Large intestine (tissue), 1 donor: ENCODE data around the gene CIT. TPM values are rescaled to one million over a fixed set of nuclear protein-coding genes. Genes with fewer than 3 reads are reported as not detected.

Source experiments
- polyA plus RNA-seq: library from polyadenylated mRNA; unstranded; fragments of 120-200 nt; gene quantifications from one replicate; pipeline ENCODE4 v1.2.1, GENCODE V29; 2013

The CIT gene
- polyA plus RNA-seq, 1 donor, result 9.4 TPM

Other genes with a start within 250 kb of the CIT start
- 45.1 TPM for gene PRKAB1, start 209.2 kb downstream of the CIT start, polyA plus RNA-seq
- 14.9 TPM for gene BICDL1, start 111.9 kb upstream of the CIT start, polyA plus RNA-seq
- gene RAB35, start 239.4 kb upstream of the CIT start, polyA plus RNA-seq, result 29.4 TPM